MCF 10A (cell line): ENCODE results near the gene KCNT1. TPM values are rescaled to one million over a fixed set of nuclear protein-coding genes. Genes with fewer than 3 reads are reported as not detected.

Experiments
- BruUV-seq: library from RNA; stranded (reverse); fragments of 400-500 nt; replicated peaks from 2 replicates; lab custom pipeline; 2021; lab: Mats Ljungman, UMichigan
- CTCF ChIA-PET: fragments of 300-600 bp; sonication (Branson Sonifier 250); formaldehyde crosslinking; extraction: SDS; loops from one replicate; lab custom pipeline; 2021; ENCODE audit warnings: antibody characterized with exemption, inconsistent platforms; lab: Yijun Ruan, JAX
- POLR2A ChIA-PET: fragments of 300-600, 350-650 bp; sonication (Branson Sonifier 250); formaldehyde crosslinking; extraction: SDS; loops from one replicate; lab custom pipeline; 2020; ENCODE audit warnings: antibody characterized with exemption, inconsistent platforms; lab: Yijun Ruan, JAX
- DNase-seq: peaks from one replicate; pipeline ENCODE4 v3.0.0-alpha.2; 2018; ENCODE audit not compliant: unreplicated experiment
- H3K27ac Mint-ChIP-seq: one replicate; pipeline ENCODE4 v1.8.0; 2022; ENCODE audit warnings: mild to moderate bottlenecking, low read depth, mixed read lengths; ENCODE audit not compliant: unreplicated experiment
- H3K27me3 Mint-ChIP-seq: one replicate; pipeline ENCODE4 v1.8.0; 2022; ENCODE audit warnings: mixed read lengths; ENCODE audit not compliant: insufficient read depth, unreplicated experiment
- H3K36me3 Mint-ChIP-seq: one replicate; pipeline ENCODE4 v1.8.0; 2022; ENCODE audit warnings: mild to moderate bottlenecking, moderate library complexity, mixed read lengths; ENCODE audit not compliant: insufficient read depth, unreplicated experiment
- H3K4me1 Mint-ChIP-seq: one replicate; pipeline ENCODE4 v1.8.0; 2022; ENCODE audit warnings: mixed read lengths; ENCODE audit not compliant: insufficient read depth, unreplicated experiment
- H3K4me3 Mint-ChIP-seq: one replicate; pipeline ENCODE4 v1.8.0; 2022; ENCODE audit warnings: mild to moderate bottlenecking, moderate library complexity, mixed read lengths; ENCODE audit not compliant: unreplicated experiment
- H3K9me3 Mint-ChIP-seq: one replicate; pipeline ENCODE4 v1.8.0; 2022; ENCODE audit warnings: mixed read lengths; ENCODE audit not compliant: unreplicated experiment
- intact Hi-C: fragments of 100-400 bp; cut with micrococcal nuclease; formaldehyde crosslinking; loops from 2 replicates; pipeline ENCODE4 v1.14.1; 2022
- total RNA-seq: library from RNA; stranded (reverse); gene quantifications from 2 replicates; pipeline ENCODE4 v1.2.3, GENCODE V29; 2022
- TF ChIP-seq, protein P1 (sequence below): fragments of 200-600 bp; IDR thresholded peaks from one replicate; pipeline ENCODE4 v1.8.0; 2022; ENCODE audit warnings: antibody characterized with exemption, mild to moderate bottlenecking; ENCODE audit not compliant: unreplicated experiment

The KCNT1 gene
- total RNA-seq, 1 experiment from 2014 or later, result not detected

DNA sequence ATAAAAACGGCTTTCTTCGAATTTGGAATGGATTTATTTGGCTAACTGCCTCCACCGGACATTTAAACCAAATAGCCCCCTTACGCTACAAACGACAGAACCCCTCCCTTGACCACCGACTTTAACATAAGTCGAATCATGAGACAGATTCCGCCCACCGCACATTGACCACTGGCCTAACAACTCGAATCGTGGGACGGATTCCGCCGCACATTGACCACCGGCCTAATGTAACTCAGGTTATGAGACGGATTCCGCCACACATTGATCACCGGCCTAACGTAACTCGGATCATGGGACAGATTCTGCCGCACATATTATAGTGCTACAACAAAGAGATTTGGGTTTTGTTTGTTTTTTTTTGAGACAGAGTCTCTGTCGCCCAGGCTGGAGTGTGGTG, 41.6 kb upstream of the KCNT1 start:
- H3K36me3 Mint-ChIP-seq, result no peaks in the 10 kb centered on the region
- peaks cover 12% of the 10 kb centered on the region for H3K27me3 Mint-ChIP-seq
- no peaks in the 10 kb centered on the region for H3K4me1 Mint-ChIP-seq
- DNase-seq, result no peak
- no peak overlapping the region for H3K4me3 Mint-ChIP-seq
- intact Hi-C loops, result no loop called here
- ChIA-PET POLR2A (no interaction called here), CTCF (no interaction called here)
- TF ChIP-seq, protein P1, sequence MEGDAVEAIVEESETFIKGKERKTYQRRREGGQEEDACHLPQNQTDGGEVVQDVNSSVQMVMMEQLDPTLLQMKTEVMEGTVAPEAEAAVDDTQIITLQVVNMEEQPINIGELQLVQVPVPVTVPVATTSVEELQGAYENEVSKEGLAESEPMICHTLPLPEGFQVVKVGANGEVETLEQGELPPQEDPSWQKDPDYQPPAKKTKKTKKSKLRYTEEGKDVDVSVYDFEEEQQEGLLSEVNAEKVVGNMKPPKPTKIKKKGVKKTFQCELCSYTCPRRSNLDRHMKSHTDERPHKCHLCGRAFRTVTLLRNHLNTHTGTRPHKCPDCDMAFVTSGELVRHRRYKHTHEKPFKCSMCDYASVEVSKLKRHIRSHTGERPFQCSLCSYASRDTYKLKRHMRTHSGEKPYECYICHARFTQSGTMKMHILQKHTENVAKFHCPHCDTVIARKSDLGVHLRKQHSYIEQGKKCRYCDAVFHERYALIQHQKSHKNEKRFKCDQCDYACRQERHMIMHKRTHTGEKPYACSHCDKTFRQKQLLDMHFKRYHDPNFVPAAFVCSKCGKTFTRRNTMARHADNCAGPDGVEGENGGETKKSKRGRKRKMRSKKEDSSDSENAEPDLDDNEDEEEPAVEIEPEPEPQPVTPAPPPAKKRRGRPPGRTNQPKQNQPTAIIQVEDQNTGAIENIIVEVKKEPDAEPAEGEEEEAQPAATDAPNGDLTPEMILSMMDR, result no peak
- no TSS peak for BruUV-seq
- no peak overlapping the region for H3K27ac Mint-ChIP-seq
- no peaks in the 10 kb centered on the region for H3K9me3 Mint-ChIP-seq

DNA sequence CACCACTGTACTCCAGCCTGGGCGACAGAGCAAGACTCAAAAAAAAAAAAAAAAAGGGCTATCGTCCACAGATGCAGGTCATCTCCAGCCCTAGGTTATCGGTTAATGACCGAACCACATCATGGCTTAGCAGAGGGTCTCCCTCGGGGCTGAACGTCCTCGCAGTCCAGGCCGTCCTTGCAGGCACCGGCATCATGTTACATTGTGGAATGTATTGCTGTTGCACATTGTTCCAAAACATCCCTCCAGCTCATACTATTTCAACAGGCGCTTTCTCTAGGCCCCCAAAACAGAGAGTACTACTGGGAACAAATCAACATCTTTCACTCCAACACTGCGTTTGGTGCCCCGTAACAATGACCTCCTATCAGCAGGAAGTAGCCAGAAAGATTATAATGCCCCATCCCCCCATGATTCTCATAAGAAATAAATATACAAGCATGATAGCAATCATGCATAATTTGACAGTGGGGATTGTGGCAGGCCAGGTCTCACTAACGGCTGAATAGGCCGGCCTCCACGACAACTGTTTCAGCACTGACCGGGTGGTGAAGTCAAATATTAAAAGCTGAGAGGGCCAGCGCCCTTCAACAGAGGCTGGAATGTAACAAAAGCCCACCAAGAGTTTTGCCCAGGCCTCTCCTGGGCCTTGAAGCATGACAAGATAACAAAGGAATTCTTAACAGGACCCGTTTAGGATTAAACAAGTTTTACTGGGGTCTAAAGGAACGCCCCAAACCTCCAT, 40.0 kb upstream of the KCNT1 start:
- TF ChIP-seq, protein P1, result no peak
- Mint-ChIP-seq H3K27me3 (peaks cover 19% of the 10 kb centered on the region), H3K4me1 (no peaks in the 10 kb centered on the region), H3K9me3 (no peaks in the 10 kb centered on the region), H3K4me3 (no peak overlapping the region), H3K36me3 (no peaks in the 10 kb centered on the region), H3K27ac (no peak overlapping the region)
- no TSS peak for BruUV-seq
- ChIA-PET CTCF (no interaction called here), POLR2A (no interaction called here)
- DNase-seq, result no peak
- intact Hi-C loops, result no loop called here

DNA sequence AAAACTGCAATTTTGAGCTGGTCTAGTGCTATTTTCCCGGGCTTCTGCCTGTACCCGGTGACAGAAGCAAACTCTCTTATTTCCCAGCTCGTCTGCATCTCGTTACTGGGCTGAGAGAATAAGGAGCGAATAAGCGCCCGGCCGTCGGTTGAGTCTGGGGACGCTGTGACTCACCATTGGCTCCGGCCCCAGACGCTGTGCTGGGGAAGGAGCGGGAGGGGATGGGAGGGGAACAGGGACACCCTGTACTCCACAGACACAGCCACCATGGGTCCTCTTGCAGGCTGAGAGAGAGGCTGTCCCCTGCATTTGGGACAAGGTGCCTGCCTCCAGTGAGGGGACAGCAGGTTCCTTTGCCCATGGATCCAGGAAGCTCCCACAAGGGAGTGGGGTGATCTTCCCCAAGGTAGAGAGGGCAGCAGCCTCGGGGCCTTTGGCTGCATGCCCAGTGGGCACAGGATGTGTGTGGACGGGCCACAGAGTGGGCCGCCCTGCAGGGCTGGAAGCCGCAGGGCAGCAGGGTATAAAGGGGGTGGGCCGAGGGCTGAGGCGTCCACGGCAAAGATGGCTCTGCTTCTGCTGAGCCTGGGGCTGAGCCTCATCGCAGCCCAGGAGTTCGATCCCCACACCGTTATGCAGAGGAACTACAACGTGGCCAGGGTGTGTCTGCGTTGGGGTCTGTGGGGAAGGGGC, 39.1 kb upstream of the KCNT1 start, which contains the start of gene LCN9:
Gene LCN9 (plus strand): TSS at position 552 of the 693 bp plus-strand sequence. CDS start 13 bp downstream, at position 565.
- no TSS peak for BruUV-seq
- Mint-ChIP-seq H3K4me3 (no peak within 1 kb of the TSS), H3K27me3 (peaks cover 19% of the 10 kb centered on the region), H3K4me1 (no peaks in the 10 kb centered on the region), H3K27ac (no peak within 1 kb of the TSS), H3K36me3 (no peaks in the 10 kb centered on the region), H3K9me3 (no peaks in the 10 kb centered on the region)
- CTCF ChIA-PET, result interaction anchor here (0.5 kb wide), 1 partner anchor 26 kb away, joined by 3 read pairs; no protein-coding TSS in a partner anchor
- POLR2A ChIA-PET, result interaction anchor here (0.6 kb wide), 1 partner anchor 443 kb away, joined by 3 read pairs; no protein-coding TSS in a partner anchor
- peak; percentile 38 for DNase-seq
- intact Hi-C loops, result no loop called here
- TF ChIP-seq, protein P1, result no peak

DNA sequence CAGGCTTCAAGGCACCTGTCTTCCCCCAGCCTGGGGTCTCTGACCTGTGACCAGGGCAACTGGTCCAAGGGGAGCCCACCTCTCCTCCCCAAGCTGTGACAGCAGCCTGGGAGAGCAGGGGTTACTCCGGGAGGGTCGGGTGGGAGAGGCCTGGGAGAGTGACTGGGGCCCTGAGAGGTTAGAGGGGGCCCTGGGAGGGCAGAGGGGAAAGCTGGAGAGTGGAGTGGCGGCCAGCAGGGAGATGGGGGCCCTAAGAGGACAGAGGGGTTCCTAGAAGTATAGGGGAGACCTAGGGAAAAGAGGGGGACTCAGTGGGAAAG, 38.6 kb upstream of the KCNT1 start:
- no peaks in the 10 kb centered on the region for H3K4me1 Mint-ChIP-seq
- H3K9me3 Mint-ChIP-seq, result no peaks in the 10 kb centered on the region
- intact Hi-C loops, result no loop called here
- no TSS peak for BruUV-seq
- no peaks in the 10 kb centered on the region for H3K36me3 Mint-ChIP-seq
- ChIA-PET POLR2A (no interaction called here), CTCF (interaction anchor here (0.5 kb wide), 1 partner anchor 26 kb away, joined by 3 read pairs; no protein-coding TSS in a partner anchor)
- H3K27ac Mint-ChIP-seq, result no peak overlapping the region
- TF ChIP-seq, protein P1, result no peak
- peaks cover 19% of the 10 kb centered on the region for H3K27me3 Mint-ChIP-seq
- H3K4me3 Mint-ChIP-seq, result no peak overlapping the region
- DNase-seq, result no peak
